Activated CD4-positive, CD25-positive, alpha-beta regulatory T cell (primary cell): ENCODE results near the gene TMEM132D.

Source experiments
- DNase-seq, 4 experiments: peaks; one replicate each; lab custom pipeline; 2025; lab: John Stamatoyannopoulos, UW

The TMEM132D gene

GRCh38 chr12:129339336-129339735 is 564.5 kb downstream of the TMEM132D start:
- no peak for DNase-seq

- DNase-seq = no peak
Observed at GRCh38 chr12:129337413-129337812, 566.4 kb downstream of the TMEM132D start.

GRCh38 chr12:129335773-129336172 is 568.1 kb downstream of the TMEM132D start:
- no peak for DNase-seq

DNA sequence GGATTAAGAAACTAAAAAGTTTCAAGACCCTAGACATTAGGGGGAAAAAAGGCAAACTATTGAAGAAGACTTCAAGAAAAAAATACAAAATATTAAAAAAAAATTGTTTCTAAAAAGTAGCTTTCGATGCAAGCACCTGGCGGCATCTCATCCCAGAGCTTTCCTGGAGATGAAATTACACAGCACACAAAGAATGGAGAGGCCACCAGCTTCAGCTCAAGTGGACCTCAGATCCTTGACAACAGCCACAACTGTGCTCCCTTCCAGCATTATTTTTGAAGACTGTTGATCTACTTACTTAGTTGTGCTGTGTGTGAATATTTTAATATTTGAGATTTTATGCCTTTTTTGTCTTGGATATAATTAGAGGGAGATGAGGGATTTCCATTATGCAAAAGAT is 571.5 kb downstream of the TMEM132D start:
- DNase-seq = no peak

DNA sequence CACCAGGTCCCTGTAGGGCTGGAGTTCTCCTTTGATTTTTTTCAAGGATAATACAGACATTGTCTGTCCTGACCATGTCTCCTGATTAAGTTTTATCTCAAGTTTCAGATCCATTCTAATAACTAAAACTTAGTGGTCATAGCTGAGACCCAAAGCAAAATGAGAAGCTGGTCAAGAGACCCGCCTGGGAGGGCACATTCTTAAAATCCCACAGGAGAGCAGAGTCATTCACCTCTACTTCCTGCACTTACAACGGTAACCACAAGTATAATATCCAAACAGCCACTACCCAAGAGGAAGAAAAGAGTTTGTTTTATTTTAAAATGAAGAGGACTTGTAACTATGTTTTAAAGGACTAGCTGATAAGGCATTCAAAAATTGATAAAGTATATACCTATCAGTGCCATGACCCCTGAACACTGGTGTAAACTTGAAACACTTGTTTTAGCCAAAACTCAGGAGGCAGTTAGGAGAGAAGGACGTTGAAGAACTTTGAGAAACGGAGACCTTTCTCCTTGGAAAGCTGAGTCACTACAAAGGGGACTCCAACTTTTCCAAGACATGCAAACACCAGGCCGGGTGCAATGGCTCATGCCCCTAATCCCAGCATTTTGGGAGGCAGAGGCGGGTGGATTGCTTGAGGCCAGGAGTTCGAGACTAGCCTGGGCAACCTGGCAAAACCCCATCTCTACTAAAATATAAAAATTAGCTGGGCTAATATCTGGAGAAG is 572.3 kb downstream of the TMEM132D start:
- DNase-seq = no peak

DNA sequence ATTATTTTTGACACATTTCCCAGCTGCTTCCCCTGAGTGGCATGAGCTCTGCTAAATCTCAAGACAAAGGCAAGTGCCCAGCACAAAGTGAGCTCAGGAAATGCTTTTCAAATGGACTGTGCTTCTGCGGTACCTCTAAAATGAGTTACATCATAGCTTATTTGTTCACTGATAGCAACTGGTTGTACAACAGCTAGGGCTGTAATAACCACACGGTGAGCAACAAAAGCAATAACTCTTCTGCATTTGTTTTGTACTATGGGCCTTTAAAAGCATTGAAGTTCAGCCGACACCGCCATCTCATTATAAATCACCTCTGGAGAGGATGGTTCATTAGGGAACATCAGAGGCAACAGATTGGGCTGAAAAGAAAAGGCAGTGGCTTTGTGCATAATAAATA is 575.6 kb downstream of the TMEM132D start:
- DNase-seq = no peak

GRCh38 chr12:129325566-129325965 is 578.3 kb downstream of the TMEM132D start:
- DNase-seq = no peak

- no peak for DNase-seq
Observed at GRCh38 chr12:129312048-129312447, 591.8 kb downstream of the TMEM132D start.

DNA sequence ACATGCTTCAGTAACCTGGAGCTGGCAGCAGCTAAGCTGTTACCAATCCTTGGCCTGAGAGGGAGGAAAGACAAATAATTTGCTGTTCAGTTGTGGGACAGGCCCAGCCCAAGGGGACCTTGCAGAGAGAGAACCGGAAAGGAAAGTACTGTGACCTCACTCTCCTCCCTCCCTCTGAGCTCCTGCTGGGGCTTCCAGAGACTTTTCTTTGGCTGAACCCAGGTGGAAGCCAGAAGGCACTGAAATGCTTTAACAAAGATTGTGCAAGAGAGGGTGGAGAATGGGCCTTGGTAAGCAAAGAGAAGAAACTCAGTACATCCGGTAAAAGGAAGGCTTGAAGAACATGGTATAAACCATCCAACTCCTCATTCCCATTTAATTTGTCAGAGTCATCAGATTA is 593.5 kb downstream of the TMEM132D start:
- DNase-seq = no peak

DNA sequence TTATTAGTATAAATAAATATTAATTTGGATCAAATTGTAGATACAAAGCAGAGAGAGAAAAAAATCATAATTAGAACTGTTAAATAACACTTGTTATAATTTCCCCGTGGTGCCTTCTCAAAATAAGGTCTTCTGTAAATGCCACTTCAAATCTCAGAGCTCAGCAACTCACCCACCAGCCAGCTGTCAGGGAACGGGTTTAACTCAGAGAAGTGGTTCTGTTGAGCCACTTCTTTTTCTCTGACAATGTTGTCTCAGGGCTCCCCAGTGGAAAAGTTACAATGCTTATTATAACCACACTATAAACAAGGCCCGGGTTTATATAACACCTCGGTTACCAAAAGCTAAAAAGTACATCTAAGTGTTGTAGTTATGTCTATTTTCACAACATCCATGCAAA is 598.0 kb downstream of the TMEM132D start:
- no peak for DNase-seq

DNA sequence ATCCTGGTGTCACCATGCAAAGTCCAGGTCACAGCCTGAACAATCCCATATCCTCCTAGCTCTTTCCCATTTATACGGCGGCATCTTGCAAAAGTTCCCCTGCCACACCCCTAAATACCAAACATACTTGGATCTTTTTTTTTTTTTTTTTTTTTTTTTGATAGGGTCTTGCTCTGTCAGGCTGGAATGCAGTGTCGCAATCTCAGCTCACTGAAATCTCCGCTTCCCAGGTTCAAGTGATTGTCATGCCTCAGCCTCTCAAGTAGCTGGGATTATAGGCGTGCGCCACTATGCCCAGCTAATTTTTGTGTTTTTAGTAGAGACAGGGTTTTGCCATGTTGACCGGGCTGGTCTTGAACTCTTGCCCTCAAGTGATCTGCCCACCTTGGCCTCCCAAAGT is 599.3 kb downstream of the TMEM132D start:
- DNase-seq = no peak

- DNase-seq = no peak
Observed at GRCh38 chr12:129300011-129300410, 603.8 kb downstream of the TMEM132D start.

DNA sequence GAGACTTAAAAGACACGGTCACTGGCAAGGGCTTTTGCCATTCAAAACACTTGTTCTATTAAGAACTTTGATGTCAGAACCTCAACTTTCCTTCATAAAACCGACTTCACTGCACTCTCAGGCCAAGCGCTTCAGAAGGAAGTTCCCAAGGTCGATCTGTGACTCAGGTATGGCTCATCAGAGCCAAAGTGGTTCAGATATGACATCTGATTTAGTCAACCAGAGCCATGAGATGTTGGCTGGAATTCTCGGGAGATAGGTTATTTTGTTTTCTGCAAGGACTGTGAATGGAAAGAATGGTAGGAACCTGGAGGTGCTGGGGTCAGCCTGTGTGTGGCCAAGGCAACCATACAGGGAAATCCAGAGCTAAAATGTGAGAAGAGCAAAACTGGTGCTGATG is 604.9 kb downstream of the TMEM132D start:
- no peak for DNase-seq

- no peak for DNase-seq
Observed at GRCh38 chr12:129296671-129297070, 607.2 kb downstream of the TMEM132D start.

GRCh38 chr12:129294868-129295267 is 609.0 kb downstream of the TMEM132D start:
- DNase-seq = no peak

- no peak for DNase-seq
Observed at GRCh38 chr12:129279771-129280170, 624.1 kb downstream of the TMEM132D start.

DNA sequence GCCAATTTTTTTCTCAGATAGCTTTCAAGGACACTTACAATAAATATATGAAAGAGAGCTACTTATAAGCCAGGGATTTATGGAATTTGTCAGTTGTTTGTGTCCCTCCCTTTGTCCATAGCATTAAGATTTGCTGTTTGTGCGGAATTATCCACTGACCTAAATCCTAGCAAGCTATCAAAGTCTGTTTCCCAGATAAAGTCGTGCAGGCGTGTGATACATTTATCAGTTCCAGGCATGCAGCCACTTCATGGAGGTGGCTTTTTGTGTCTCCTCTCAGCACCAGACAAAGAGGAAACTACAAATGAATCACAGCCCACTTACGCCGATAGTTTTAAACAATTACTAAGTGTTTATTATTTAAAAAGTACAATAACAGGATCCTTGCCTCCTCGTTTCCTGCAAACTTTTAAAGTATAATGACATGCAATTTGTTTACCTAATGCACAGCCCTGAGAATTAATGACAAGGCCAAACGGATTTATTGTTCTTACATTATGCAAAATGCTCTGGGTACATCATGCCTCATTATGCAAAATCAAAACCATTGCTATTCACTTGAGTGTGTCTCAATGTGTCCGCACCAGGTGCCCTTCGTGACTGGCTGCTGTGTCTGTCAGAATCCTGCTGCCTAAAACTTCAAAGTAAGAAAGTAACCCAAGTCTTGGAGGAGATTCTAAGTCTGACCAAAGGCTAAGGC is 627.3 kb downstream of the TMEM132D start:
- no peak for DNase-seq

DNA sequence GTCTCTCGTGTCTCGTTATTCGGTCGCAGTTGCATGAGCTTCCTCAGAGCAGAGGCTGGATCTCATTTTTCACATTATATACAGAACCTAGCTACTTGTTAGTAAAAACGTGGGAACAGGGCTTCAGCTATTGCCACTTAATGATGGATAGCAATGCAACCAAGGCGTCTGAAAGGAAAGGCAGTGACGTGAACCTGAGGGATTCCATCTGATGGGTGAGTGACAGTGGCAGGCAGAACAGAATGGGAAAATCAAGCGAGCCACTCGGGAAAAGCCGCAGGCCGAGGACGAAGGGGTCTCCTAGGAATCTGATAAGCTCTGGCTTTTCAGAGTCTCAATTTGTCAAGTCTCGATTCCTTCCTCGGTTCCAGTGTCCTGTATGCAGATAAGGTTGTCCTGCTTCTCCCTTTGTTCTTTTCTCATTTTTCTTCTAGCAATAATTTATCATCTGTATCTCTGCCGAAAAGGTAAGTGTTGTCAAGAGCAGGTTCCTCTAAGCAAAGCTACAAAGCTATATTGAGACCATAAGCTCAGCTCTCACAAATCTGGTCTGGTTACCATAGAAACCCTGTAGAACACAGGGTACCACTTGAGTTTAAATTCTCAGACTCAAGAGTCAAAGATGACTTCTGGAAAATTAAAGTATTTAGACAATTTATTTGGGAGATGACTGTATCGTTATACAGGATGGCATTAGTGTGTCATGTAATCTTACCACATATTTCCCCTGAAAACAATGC is 633.9 kb downstream of the TMEM132D start:
- DNase-seq = no peak

DNA sequence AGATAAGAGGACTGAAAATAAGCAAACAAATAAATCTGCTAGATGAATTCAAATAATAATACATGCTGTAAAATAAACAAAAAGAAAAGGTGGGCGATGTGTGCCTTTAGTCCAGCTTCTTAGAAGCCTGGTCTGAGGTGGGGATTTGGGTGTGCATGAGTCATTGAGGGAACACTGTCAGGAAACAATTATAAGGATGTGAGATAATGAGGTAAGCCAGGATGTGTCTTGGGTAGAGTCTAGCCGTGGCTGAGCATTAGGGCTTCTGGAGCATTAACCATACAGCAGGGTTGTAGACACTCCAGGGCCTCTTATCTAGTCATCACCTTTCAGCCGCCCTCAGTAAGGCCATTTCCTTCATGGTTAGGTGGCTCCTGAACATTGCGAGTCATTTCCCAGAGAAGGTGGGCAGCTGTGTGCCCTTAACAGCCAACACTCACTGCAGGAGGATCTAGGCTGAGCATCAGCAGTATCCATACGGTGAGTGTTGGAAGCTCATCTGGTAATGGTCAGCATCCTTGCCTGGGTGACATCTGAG is 645.0 kb downstream of the TMEM132D start:
- no peak for DNase-seq

DNA sequence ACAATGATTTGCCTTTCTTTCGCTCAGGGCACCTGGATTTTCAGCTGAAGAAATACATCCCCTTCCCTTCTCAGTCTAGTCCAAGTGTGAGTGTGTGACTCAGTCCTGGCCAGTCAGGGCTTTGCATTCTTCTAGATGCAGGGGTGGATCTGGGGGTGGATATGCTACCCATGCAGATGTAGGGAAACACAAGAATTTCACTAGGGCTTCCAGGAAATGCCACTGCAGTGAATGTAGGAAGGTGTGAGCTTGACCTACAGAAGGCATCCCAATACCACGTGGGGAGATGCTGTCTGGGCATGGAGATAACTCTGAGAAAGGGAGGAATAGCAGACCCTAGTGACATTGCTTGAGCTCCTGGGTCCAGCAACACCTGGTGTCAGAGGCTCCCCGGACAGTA is 646.3 kb downstream of the TMEM132D start:
- DNase-seq = no peak

- DNase-seq = no peak
Observed at GRCh38 chr12:129246630-129247029, 657.2 kb downstream of the TMEM132D start.

DNA sequence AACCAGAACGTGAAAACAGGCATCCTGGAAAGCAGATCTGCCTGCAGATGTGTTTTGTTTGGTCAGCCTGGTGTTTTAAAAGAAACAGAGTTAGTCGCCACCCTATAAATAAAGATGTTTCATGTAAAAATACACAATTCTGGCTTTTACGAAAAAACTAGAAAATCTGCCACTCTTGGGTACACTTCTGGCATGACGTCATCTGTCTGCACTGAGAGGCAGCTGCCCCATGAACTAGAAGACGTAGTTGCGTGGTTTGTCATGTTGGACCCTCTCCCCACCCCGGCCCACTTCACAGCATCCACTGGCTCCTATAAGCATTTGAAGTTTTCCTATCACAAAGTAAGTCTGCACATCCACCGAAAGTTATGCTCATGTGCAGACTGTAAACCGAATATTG is 658.1 kb downstream of the TMEM132D start:
- no peak for DNase-seq

DNA sequence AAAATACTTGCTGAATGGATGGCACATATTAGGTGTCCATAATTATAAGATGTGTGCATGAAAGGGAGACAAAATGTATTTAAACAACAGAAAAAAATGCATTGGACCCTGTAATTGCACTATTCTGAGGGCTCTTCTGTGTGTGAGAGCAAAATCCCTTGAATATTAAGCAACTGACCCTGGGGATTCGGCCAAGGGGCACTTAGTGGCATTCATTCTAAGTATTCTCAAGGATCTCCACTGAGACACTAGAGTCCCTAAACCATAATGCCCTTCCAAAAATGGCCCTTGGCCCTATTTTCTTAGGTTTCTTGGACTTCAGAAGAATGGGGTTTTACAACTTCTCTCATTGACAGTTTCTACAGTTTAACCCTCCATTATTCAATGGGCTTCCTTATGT is 662.0 kb downstream of the TMEM132D start:
- DNase-seq = no peak
